Kidney (tissue), 14 donors: ENCODE results near the gene MAEA. TPM values are rescaled to one million over a fixed set of nuclear protein-coding genes. Genes with fewer than 3 reads are reported as not detected.

Experiments
- DNase-seq, 5 donors: peaks; one replicate each; pipeline ENCODE4 v3.0.0-alpha.2; 2013 to 2020
- FAIRE-seq: peaks from 2 replicates; lab custom pipeline; 2012; peaks lifted over from hg19 to GRCh38; lab: Jason Lieb, UNC
- H3K27ac ChIP-seq, 2 donors: one replicate each; pipeline ENCODE4 v1.7.0; 2013; ENCODE audit warnings: low read depth in 2 of 2, low read length in 2 of 2, inconsistent platforms in 1 of 2
- H3K27me3 ChIP-seq: one replicate; pipeline ENCODE4 v1.7.1; 2013; ENCODE audit warnings: low read length, inconsistent platforms; ENCODE audit not compliant: control insufficient read depth, insufficient read depth
- H3K36me3 ChIP-seq, 3 donors: one replicate each; pipeline versions ENCODE4 v1.7.0 to v1.7.1; 2013; ENCODE audit warnings: low read length in 3 of 3, control low read depth in 1 of 3, inconsistent platforms in 1 of 3; ENCODE audit not compliant: insufficient read depth in 3 of 3, control insufficient read depth in 2 of 3
- H3K4me1 ChIP-seq, 3 donors: one replicate each; pipeline versions ENCODE4 v1.7.0 to v1.7.1; 2013; ENCODE audit warnings: low read length in 3 of 3, inconsistent platforms in 1 of 3, low read depth in 1 of 3; ENCODE audit not compliant: control insufficient read depth in 2 of 3, insufficient read depth in 2 of 3
- H3K4me3 ChIP-seq, 3 donors: one replicate each; pipeline versions ENCODE4 v1.7.0 to v1.8.1; 2013; ENCODE audit warnings: low read length in 3 of 3, control low read depth in 1 of 3, inconsistent platforms in 1 of 3
- H3K9ac ChIP-seq, 3 donors: one replicate each; pipeline versions ENCODE4 v1.7.0 to v1.7.1; 2013; ENCODE audit warnings: low read length in 3 of 3, control low read depth in 1 of 3, inconsistent platforms in 1 of 3
- H3K9me3 ChIP-seq, 3 donors: one replicate each; pipeline versions ENCODE4 v1.7.0 to v1.7.1; 2013; ENCODE audit warnings: low read length in 3 of 3, control low read depth in 1 of 3, inconsistent platforms in 1 of 3; ENCODE audit not compliant: control insufficient read depth in 2 of 3, insufficient read depth in 1 of 3
- CTCF ChIP-seq: IDR thresholded peaks from 3 replicates; pipeline ENCODE4 v1.5.1; 2012; ENCODE audit warnings: mild to moderate bottlenecking, moderate library complexity, borderline replicate concordance; ENCODE audit not compliant: insufficient read depth; ENCODE audit errors: extremely low read depth
- intact Hi-C: fragments of 100-400 bp; cut with DNase I; formaldehyde crosslinking; loops from one replicate; pipeline ENCODE4 v1.11.1; 2022
- polyA plus RNA-seq: library from polyadenylated mRNA; stranded (reverse); fragments of 350-450 nt; fragmentation: Illumina TruSeq; extraction: RNeasy Lipid Tissue Mini Kit (QIAGEN cat#74804); gene quantifications from one replicate; pipeline ENCODE4 v1.2.3, GENCODE V29; 2014; ENCODE audit warnings: low read depth, low replicate concordance; ENCODE audit not compliant: insufficient read depth
- total RNA-seq: library from RNA; stranded (reverse); fragmentation: NEBNext Ultra II Directional; extraction: Animal tissue kit (Norgen Biotek cat#: 25700); gene quantifications from one replicate; pipeline ENCODE4 v1.2.1, GENCODE V29; 2021
- donor health status: control.
- donor health status: control.
- donor health status: control.
- donor health status: control.
- donor health status: control.
- donor health status: DM: yes; HTN: yes; CAD: no.
- donor health status: Normal renal cell carcinoma (clear cell type).

The MAEA gene
- total and polyA plus RNA-seq, 2 donors from 2014 or later, result 65.0 to 75.2 TPM

GRCh38 chr4:1250921-1251772 lies 38.5 kb upstream of the MAEA start:
- Histone ChIP-seq H3K36me3 (no peaks in the 10 kb centered on the region), H3K9me3 (no peaks in the 10 kb centered on the region), H3K4me1 (peaks cover 3 to 31% (median 16%) of the 10 kb centered on the region in 3 donors), H3K27me3 (no peaks in the 10 kb centered on the region), H3K27ac (no peak overlapping the region), H3K4me3 (no peak overlapping the region), H3K9ac (peak overlapping the region in 1 of 3 donors; percentile 32)
- intact Hi-C loops, result no loop called here
- TF ChIP-seq CTCF, result no peak
- DNase-seq (peak in 1 of 5 donors; percentile 66), FAIRE-seq (no peak)

- H3K9ac ChIP-seq, result no peak overlapping the region
- no peaks in the 10 kb centered on the region for H3K27me3 ChIP-seq
- no peaks in the 10 kb centered on the region for H3K36me3 ChIP-seq
- H3K27ac ChIP-seq, result no peak overlapping the region
- intact Hi-C loops, result no loop called here
- no peaks in the 10 kb centered on the region for H3K9me3 ChIP-seq
- no peak for TF ChIP-seq CTCF
- H3K4me1 ChIP-seq, result peaks cover 3 to 25% (median 11%) of the 10 kb centered on the region in 3 donors
- DNase-seq, result no peak
- FAIRE-seq, result no peak
- H3K4me3 ChIP-seq, result no peak overlapping the region
These were observed 38.0 kb upstream of the MAEA start for GRCh38 chr4:1251773-1252066.

GRCh38 chr4:1252928-1253492 lies 36.7 kb upstream of the MAEA start:
- Histone ChIP-seq H3K9me3 (no peaks in the 10 kb centered on the region), H3K4me1 (peaks cover 0 to 17% (median 11%) of the 10 kb centered on the region in 3 donors), H3K36me3 (no peaks in the 10 kb centered on the region), H3K27ac (no peak overlapping the region), H3K27me3 (no peaks in the 10 kb centered on the region), H3K4me3 (no peak overlapping the region), H3K9ac (no peak overlapping the region)
- TF ChIP-seq CTCF, result no peak
- no peak for DNase-seq
- FAIRE-seq, result no peak
- intact Hi-C loops, result no loop called here
